Fibroblast of skin of back (primary cell): ENCODE data around the gene PRDM11.
"Not testable (repeated sequence)": the region's sequence is repeated elsewhere in the genome, so short reads cannot be mapped to it uniquely, and the experiment has no call there.

ENCODE experiments used
- DNase-seq: peaks from one replicate; pipeline ENCODE4 v3.0.0-alpha.2; 2013

The PRDM11 gene

DNA sequence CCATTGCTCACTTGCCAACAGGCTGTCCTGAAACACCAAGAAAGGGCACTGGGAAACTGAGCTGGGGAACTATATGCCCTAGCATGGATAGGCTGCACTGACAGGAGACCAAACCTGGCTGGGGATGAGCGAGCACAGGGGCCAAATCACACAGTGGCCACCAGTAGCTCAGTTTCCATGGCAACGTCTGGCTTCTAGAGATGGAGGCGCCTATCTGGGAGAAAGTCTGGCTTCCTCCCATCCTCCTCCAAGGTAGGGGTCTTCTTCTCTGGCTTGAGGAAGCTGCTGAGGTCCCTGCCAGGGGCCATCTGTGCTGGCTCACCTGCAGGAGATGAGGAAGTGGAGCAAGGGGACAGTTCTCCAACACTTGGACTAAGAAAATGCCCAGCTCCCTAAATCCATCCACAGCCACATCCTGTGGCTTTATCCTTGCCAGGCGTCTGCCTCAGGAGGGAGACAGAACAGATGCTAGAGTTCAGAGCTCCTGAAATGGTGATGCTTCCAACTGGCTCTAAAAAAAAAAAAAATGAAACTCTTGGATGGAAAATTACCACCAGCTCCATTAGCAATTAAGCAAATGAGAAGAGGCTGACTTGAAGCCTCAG, 91.4 kb downstream of the PRDM11 start:
- no peak for DNase-seq

DNA sequence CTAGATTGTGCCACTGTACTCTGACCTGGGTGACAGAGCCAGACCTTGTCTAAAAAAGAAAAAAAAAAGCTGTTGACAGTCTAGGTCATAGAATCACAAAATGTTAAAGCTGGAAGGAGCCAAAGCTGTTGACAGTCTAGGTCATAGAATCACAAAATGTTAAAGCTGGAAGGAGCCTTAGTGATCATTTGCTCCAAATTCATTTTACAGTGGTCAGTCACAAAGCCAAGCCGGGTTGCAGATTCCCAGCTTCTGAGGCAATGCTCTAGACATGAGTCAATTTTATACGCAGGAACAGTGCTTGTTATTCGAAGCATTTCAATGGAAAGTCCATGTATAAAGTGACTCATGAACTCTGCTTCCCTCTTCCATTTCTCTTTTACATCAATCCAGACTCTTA, 92.3 kb downstream of the PRDM11 start:
- DNase-seq: peak; percentile 79

GRCh38 chr11:45239733-45240132, 93.3 kb downstream of the PRDM11 start:
- no peak for DNase-seq

DNA sequence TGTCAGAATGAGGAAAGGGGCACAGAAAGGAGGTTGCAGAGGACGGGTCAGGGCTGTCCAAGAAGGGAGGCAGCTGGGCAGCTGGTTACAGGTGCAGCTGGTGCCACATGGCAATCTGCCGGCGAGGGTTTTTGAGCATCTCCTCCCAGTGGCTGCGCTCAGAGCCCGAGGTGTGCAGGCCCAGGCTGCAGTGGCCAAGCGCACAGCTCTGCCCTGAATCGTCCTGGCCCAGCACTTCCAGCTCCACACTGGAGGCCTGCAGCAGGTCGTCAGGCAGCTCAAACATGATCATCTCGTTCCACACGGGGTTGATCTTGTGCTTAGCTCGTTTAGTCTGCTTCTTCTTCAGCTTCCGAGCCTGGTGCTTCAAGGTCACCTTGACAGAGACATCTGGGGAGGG, 97.5 kb downstream of the PRDM11 start:
- DNase-seq: no peak

- no peak for DNase-seq
Observed at GRCh38 chr11:45245218-45246045, 99.0 kb downstream of the PRDM11 start.

GRCh38 chr11:45246241-45246640, 99.8 kb downstream of the PRDM11 start:
- no peak for DNase-seq

- no peak for DNase-seq
Observed at GRCh38 chr11:45247433-45247832, 101.0 kb downstream of the PRDM11 start.

GRCh38 chr11:45248501-45249011, 102.1 kb downstream of the PRDM11 start:
- DNase-seq: no peak

- DNase-seq: not testable (repeated sequence)
Observed at GRCh38 chr11:45249372-45249771, 102.9 kb downstream of the PRDM11 start.

DNA sequence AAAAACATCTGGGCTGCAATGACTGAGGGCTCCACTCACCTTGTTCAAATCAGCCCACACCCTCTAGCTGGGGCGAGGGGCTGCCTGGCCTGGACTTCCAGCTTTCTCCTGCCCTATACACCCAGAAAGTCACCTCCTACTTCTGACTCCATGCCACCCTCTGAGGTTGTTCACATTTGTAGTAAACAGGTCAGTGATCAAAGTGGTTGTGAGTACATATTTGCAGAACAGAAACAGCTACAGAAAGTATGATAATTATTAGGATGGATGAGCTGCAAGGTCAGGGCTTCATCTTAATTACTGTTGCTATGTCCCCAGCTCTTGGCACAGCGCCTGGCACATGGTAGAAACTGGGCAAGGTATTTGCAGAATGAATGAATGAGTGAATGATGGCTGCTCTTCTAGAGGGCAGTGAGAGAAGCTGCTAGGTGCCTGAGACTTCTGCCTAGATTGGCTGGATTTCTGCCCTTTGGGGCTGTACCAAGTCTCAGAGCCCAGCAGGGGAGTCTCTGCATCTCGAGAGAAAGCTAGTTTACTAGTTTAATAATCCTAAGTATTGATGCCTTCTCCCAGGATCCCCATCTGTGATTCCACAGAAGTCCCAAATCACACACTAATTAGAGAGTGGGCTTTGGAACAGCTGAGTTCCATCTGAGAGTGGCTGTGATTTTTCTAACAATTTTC, 103.7 kb downstream of the PRDM11 start:
- no peak for DNase-seq

- DNase-seq: peak; percentile 56
Observed at GRCh38 chr11:45252134-45252856, 105.9 kb downstream of the PRDM11 start.

DNA sequence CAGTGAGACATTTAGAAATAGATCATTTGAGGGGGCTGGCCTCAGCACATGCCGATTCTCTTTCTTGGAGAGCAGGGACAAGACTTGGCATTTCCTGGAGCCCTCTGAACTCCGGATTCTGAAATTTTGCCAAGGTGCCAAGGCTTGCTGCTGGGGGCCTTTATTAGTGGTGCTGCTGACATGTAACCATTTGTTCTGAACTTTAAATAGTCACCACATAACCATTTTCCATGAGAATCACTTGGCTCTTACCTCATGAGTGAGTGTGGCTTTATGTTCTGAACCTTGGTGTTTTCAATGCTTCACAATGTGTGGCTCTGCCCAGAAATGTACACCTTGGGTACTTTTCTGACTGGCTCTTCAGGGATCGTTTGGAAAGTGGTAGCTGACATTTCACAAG, 106.4 kb downstream of the PRDM11 start:
- no peak for DNase-seq

DNA sequence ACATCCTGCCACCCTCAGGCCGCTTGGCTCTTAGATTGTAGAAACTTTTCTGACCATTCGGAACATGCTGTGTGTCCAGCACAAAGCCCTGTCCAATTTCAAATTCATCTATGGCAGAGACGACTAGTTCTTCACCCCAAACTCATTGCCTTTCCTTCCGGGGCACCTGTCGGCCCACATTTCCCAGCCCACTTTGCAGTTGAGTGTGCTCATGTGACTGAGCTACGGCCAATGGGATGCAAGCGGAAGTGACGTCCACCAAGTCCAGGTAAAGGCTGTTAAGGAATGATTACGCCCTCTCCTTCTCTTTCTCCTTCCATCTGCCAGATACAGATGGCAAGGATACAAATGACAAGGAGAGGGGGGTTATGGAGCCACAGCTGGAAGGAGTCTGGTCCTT, 107.2 kb downstream of the PRDM11 start:
- no peak for DNase-seq

- peak; percentile 61 for DNase-seq
Observed at GRCh38 chr11:45254070-45254469, 107.6 kb downstream of the PRDM11 start.

GRCh38 chr11:45258982-45259530, 112.6 kb downstream of the PRDM11 start:
- no peak for DNase-seq

GRCh38 chr11:45259592-45259991, 113.2 kb downstream of the PRDM11 start:
- DNase-seq: peak; percentile 84

DNA sequence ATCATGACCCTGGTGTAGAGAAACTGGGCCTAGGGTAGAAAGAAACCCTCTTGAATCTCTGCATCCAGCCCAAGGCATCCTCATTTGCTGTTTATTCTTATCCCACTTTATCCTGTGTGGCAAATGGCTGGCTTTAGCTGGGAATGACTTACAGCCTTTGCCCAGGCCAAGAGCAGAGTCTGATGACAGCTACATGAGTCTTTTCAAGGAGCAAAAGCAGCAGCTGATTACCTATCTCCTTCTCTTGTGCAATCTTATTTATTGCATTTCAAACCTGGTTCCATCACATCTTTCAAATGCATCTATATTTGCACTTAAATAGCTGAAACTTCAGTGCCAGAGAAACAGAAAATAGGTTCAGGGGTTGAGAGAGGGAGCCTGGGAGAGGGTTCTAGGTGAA, 113.6 kb downstream of the PRDM11 start:
- no peak for DNase-seq

- DNase-seq: no peak
Observed at GRCh38 chr11:45262900-45263299, 116.5 kb downstream of the PRDM11 start.

DNA sequence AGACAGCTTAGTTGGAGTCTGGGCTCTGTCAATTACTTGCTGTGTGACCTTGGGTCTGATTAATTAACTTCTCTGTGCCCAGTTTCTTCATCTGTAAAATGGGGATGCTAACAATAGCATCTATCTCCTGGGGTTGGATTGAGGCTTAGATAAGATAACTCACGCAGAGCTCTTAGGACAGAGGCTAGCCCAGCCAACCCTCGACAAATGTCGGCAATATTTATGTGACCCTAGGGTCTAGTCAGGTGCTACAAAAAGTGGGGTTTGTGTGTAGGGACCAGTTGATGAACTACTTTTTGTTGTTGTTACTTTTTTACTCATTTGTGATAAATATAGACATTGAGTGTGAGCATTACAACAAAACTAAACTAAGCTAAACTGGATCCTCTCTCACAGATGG, 117.3 kb downstream of the PRDM11 start:
- no peak for DNase-seq

DNA sequence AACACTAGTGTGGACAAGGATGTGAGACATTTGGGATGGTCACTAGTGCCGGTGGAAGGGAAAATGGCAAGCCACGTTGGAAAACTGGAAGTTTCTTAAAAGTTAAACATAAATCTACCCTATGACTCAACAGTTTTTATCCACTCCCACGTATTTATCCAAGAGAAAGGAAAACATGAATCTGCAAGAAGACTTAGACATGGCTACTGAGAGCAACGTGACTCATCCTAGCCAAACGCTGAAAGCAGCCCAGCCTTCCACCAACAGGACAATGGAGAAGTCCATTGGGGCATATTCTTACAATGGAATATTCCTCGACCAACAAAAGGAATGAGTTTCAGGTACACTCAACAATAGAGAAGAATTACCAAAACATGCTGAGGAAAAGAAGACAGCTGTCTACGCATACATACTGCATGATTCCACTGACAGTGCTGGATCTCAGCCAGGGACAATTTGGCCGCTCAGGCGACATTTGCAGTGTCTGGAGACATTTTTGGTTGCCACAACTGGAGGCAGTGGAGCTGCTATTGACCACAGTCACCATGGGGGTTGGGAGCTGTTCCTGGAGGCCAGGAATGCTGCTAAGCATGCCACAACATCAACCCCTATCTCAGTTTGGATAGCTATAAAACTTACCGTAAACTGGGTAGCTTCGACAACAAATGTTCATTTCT, 118.5 kb downstream of the PRDM11 start:
- DNase-seq: peak; percentile 96

DNA sequence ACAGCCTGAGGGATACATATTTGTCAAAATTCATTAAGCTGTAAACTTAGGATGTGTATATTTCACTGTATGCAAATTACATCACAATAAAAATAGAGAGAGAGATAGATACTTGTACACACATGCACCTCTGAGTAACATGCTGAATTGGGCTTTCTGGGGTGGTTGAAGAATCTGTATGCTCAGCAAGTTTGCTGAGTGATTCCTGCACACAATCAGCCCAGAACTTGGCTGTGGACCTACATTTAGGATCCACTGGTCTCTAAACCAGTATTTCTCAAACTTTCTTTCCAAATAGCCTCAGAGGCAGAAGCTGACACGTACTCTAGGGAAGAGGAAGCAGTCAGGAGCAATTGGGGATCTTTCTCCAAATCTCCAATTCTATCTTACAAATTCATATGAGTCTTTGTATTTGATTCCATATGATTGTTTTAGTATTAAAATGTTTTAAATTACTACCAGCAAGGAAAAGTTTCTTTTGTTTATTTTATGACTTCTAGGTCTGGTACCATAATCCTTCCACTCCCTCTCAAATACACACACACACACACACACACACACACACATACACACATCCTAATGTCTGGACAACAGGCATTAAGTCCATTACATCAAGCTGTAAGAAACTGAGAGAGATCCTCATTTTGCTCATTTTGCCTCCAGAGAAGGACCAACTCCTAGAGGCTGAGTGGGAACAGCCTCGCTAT, 119.7 kb downstream of the PRDM11 start:
- DNase-seq: peak; percentile 35
